Measurements from ENCODE around the gene CBR3.
A peak's percentile ranks its signal among the peaks of the same experiment; 100 is the strongest.

The CBR3 gene

DNA sequence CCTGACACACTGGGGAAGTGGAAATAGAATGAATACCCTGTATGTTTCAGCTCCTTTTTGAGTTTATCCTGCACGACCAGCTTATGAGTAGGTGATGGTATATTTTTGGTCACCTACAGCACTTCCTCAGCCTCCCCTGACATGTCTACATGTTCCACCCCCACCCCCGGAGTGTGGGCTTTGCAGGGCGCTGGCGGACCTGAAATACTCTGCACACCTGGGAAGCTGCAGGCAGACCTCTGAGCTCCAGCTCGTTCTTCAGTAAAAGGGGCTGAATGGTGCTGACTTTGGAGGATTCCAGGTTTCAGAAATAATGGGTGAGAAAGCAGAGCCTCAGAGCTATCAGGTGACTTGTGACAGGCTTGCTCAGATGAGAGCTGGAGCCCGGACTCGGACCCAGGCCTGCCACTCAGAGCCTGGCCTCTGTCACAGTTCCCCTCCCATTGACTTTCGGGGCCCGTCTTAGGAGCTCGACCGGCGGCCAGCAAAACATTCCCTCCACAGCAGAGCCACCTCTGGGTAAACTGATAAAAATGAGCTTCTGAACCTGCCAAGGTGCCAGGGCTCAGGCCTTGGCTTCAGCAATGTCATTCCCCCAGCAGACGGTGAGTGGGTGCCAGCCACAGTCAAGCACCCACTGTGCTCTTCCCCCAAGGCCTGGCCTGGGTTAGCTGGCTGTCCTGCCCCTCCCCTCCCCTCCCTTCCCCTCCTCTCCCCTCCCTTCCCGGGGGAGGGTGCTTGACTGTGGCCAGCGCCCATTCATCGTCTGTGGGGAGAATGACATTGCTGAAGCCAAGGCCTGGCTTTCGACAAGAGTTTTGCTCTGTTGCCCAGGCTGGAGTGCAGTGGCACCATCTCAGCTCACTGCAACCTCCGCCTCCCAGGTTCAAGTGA, 51.9 kb downstream of the CBR3 start:
- no peak for DNase-seq

DNA sequence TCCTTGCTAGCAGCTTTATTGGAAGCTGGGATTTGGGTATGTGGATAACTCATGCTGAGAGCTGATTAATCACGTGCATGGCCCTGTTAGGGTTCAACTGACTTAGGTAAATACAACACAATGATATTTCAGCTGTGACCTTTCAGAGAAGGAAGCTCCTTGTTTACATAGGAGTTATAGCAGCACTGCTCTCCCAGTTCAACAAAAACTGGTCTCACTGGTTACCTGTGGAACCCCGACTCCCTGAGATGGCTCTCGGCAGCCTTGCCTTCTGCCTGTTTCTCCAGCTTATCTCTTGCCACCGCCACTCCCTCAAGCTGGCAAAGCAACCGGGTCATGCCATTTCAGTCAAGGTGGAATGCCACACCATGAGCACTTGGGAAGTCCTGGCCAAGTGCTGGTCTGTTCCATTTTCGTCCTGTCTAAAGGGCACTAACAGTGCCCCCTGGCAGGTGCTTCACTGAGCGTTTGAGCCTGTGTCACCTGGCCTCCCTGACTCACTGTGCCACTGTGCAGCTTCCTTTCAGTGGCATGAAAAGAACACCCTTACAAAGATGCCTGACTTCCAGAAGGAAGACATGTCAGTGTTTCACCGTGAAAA, 53.3 kb downstream of the CBR3 start:
- peak; percentile 48 for DNase-seq

DNA sequence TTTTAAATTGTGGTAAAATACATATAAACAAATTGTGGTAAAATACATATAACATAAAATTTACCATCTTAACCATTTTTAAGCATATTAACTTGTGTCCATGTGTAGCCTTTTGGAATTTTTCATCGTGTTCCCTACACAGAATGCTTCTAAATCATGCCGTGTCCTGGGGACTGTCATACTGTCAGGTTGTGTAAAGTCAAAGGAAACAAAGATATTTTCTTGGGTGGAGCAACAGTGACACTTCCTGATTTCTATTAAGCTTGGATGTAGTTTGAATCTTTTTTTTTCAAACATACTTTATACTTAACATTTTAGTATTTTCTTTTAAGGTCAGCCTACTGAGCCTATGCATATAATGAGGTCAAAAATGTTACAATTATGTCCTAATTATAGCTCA, 54.1 kb downstream of the CBR3 start:
- no peak for DNase-seq

- DNase-seq: no peak
Measured at GRCh38 chr21:36190736-36191135, 55.9 kb downstream of the CBR3 start.

DNA sequence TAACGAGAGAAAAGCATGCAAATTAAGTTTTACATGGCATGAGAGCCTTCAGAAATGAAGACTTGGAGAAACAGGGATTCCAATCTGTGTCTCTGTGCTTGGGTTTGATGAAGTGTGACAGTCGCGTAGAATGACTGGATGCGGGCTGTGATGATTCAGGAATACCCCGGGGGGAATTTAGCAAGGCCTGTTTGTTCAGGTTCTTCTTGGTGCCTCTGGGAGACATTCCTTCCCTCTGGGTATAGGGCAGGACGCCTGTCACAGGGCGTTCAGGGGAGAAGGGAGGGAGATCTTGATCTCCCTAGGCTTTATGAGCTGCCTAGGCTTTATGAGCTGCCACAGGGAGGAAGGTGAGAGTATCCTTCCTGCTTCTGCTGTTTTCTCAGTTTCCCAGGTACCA, 58.3 kb downstream of the CBR3 start:
- no peak for DNase-seq

DNA sequence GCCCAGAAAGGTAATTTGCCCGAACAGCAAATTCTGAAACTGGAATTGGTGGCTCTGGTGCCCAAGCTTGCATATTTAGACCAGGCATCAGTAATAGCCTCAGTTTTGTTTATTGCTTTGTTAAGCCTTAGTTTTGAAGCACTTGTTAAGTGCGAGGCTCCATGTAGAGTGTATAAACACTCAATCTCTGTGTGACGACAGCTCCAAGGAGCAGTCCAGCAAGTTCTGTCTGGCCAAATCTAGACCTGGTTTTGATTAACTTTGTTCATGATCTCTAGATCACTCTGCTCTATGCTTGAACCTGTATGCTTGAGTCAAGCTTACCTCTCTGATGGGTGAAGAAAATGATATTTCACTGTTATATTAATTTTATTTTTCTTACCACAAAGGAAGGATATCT, 59.1 kb downstream of the CBR3 start:
- peak; percentile 72 for DNase-seq

- DNase-seq: no peak
Measured at GRCh38 chr21:36195613-36196012, 60.7 kb downstream of the CBR3 start.

Data from DMS79 treated with DMSO at 0.1 percent for 48 hours (cell line).